H1 (cell line): ENCODE results near the gene DYNLRB1. TPM values are rescaled to one million over a fixed set of nuclear protein-coding genes. Genes with fewer than 3 reads are reported as not detected.

ENCODE experiments used
- KDM4A ChIP-seq: IDR thresholded peaks from one replicate; pipeline ENCODE4 v1.7.1; 2012; ENCODE audit warnings: low read depth, mild to moderate bottlenecking, moderate library complexity, low read length, inconsistent platforms; ENCODE audit not compliant: severe bottlenecking
- RFX5 ChIP-seq: IDR thresholded peaks from 2 replicates; pipeline ENCODE4 v1.6.1; 2011; ENCODE audit warnings: low read depth, low read length, improper control_type of control experiment, borderline replicate concordance
- SP1 ChIP-seq: IDR thresholded peaks from 2 replicates; pipeline ENCODE4 v1.6.1; 2011; ENCODE audit warnings: low read depth, low read length
- SP4 ChIP-seq: IDR thresholded peaks from 2 replicates; pipeline ENCODE4 v1.6.1; 2012; ENCODE audit warnings: low read length, inconsistent platforms
- SRF ChIP-seq: IDR thresholded peaks from 2 replicates; pipeline ENCODE4 v1.6.1; 2011; ENCODE audit warnings: mild to moderate bottlenecking, low read depth, low read length, moderate library complexity
- polyA plus RNA-seq, 7 experiments: library from polyadenylated mRNA; depleted of rRNA in 3 of 7; stranded (reverse) in 5 of 7; unstranded in 2 of 7; fragments of >200 nt in 5 of 7; fragments of 200-250 nt in 2 of 7; gene quantifications; 1 replicate in 5 of 7; 2 replicates in 1 of 7; 4 replicates in 1 of 7; pipeline versions ENCODE4 v1.2.1 to v1.2.3, GENCODE V29; 2011 to 2013; ENCODE audit warnings: missing spikeins in 2 of 7, mixed read lengths in 2 of 7
- total RNA-seq: library from RNA; stranded (reverse); fragmentation: NEBNext Ultra II Directional; extraction: Animal tissue kit (Norgen Biotek cat#: 25700); gene quantifications from 2 replicates; pipeline ENCODE4 v1.2.1, GENCODE V29; 2021

The DYNLRB1 gene
- total and polyA plus RNA-seq, 2 of the 8 experiments (the other 6 are each of a cell fraction or from before 2014, with no cell fraction given) = 109 to 214 TPM

GRCh38 chr20:34574426-34574825 is 58.2 kb downstream of the DYNLRB1 start (continued):
- TF ChIP-seq RFX5 = no peak
- TF ChIP-seq SP4 = no peak
- no peak for TF ChIP-seq SRF
- no peak for TF ChIP-seq KDM4A
- TF ChIP-seq SP1 = no peak
